HCT116 (cell line): ENCODE results near the gene ZDHHC22.

ENCODE experiments used
- CEBPB ChIP-seq: IDR thresholded peaks from 2 replicates; pipeline ENCODE4 v1.6.1; 2012; ENCODE audit warnings: low read depth
- CTCF ChIP-seq, 3 experiments: fragments of 200-600 bp in 1 of 3; sonication (generic) in 1 of 3; IDR thresholded peaks in 2 of 3; conservative IDR thresholded peaks in 1 of 3; 2 replicates each; pipeline ENCODE4 v1.5.1; 2012 to 2017; ENCODE audit warnings: low read depth in 2 of 3, low read length in 2 of 3, antibody characterized with exemption in 1 of 3, borderline replicate concordance in 1 of 3, control low read depth in 1 of 3, mild to moderate bottlenecking in 1 of 3, mixed read lengths in 1 of 3, mixed run types in 1 of 3, moderate library complexity in 1 of 3; ENCODE audit not compliant: insufficient read depth in 1 of 3
- ELF1 ChIP-seq: IDR thresholded peaks from 2 replicates; pipeline ENCODE4 v1.6.1; 2012; ENCODE audit warnings: low read depth, borderline replicate concordance
- EZH2 ChIP-seq: fragments of 200-600 bp; sonication (generic); IDR thresholded peaks from 2 replicates; pipeline ENCODE4 v1.6.1; 2017; ENCODE audit warnings: antibody characterized with exemption, mixed run types
- POLR2A ChIP-seq: IDR thresholded peaks from 2 replicates; pipeline ENCODE4 v1.7.0; 2011; ENCODE audit warnings: borderline replicate concordance; ENCODE audit not compliant: insufficient read depth, insufficient read length; ENCODE audit errors: extremely low read depth
- SRF ChIP-seq: IDR thresholded peaks from 2 replicates; pipeline ENCODE4 v1.6.1; 2012; ENCODE audit warnings: low read depth

- TF ChIP-seq EZH2 (no peak), CTCF (IDR thresholded peaks at IDR 0.05 in 2 of 3, conservative IDR thresholded peaks at IDR 0.05 in 1 of 3; ENCODE audit: borderline replicate concordance in 1 of 3, insufficient read depth in 1 of 3, low read depth in 2 of 3, low read length in 2 of 3) (no peak), SRF (no peak), POLR2A (no peak), CEBPB (no peak), ELF1 (no peak)
Measured at GRCh38 chr14:77100961-77101360, 40.6 kb downstream of the ZDHHC22 start.
